Stimulated activated CD4-positive, alpha-beta T cell treated with anti-CD3 and anti-CD28 coated beads, TNF-alpha, amount 100 ng/mL, for 24 hours (primary cell): ENCODE measurements around the gene EPHB2.

Experiments
- DNase-seq, 3 experiments: peaks; one replicate each; pipeline ENCODE4 v3.0.0-alpha.2; 2020; ENCODE audit warnings: low read depth in 3 of 3

EPHB2 gene

DNA sequence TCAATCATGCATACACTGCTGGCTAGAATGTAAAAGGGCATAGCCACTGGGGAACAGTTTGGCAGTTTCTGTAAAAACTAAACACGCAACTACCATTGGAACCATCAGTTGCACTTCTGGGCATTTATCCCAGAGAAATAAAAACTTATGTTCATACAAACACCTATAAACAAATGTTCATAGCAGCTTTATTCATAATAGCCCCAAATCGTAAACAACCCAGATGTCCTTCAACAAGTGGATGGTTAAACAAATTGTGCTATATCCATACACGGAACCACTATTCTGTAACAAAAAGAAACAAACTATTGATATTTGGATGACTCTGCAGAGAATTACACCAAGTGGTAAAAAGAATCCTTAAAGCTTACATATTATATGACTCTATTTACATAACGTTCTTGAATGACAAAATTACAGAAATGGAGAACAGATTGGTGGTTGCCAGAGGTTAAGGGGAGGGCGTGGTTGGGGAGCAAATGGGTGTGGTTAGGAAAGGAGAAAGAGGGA is 239.2 kb downstream of the EPHB2 start:
- DNase-seq: no peak

DNA sequence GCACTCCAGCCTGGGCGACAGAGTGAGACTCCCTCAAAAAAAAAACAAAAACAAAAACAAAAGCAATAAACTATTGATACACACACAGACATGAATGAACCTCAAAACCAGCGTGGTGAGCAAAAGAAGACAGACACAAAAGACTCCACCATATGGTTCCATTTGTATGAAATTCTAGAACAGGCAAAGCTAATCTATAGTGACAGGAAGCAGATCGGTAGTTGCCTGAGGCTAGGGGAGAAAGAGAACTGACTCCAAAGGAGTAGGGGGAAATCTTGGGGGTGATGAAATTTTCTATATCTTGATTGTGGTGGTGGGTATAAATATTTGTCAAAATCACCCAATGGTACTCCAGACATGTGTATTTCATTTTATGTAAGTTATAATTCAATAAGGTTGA is 241.2 kb downstream of the EPHB2 start:
- no peak for DNase-seq

DNA sequence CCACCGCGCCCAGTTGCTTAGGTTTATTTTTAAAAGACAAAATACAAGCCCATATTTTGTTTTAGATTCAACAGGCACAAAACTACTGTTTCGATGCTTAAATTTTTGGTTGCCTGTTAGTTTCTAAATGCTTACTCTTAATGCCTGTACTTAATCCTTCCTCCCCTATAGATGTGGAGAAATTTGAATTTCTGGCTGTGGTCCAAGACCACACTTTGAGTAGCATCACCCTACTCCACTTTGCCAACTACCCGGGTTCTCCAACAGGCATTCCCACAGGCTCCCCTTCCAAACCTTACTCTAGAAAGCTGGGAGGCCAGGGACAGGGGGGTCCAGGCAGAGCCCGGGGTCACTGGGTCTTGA is 242.0 kb downstream of the EPHB2 start:
- DNase-seq: no peak

DNA sequence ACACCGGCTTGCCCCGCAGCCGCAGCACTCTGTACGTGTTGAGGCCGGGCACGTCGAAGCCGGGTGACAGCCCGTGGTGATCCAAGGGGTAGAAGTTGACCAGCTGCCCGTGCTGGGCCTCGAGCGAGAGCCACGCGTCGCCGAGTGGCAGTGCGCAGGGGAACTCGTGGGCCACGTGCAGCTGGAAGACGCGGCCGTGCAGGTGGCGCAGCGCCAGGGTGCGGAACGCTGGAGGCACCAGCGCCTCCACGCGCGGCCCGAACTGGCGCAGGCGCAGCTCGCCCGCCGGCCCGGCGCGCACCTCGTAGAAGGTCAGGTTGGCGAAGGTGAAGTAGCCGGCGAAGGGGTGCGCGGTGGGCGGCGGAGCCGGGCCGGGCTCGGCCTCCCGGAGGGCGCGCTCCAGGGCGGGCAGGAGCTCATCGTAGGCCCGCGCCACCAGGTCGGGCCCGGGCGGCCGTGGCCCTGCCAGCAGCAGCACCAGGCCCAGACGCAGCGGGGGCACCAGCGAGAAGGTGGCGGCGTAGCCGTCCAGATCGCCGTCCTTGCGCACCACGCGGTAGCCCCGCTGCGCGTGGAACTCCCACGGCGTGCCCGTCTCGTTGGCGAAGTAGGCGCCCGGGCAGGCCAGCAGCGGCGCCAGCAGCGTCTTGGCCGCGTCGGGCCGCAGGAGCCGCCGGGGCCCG is 242.6 kb downstream of the EPHB2 start:
- no peak for DNase-seq

DNA sequence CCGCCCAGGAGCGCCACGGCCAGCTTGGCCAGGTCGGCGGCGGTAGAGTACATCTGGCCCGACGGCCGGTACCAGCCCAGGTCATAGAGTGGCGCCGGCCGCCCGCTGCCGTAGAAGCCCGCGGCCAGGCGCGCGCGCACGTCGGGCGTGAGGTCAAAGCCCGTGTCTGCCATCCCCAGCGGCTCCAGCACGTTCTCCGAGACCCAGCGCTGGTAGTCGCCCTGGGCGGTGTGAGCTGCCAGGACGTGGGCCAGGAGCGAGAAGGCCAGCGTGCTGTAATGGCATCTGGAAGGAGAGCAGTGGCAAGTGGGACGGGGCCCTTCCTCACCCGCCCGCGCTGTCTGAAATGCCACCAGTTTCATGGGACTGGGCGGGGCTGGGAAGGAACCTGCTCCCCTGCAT is 243.1 kb downstream of the EPHB2 start:
- no peak for DNase-seq

DNA sequence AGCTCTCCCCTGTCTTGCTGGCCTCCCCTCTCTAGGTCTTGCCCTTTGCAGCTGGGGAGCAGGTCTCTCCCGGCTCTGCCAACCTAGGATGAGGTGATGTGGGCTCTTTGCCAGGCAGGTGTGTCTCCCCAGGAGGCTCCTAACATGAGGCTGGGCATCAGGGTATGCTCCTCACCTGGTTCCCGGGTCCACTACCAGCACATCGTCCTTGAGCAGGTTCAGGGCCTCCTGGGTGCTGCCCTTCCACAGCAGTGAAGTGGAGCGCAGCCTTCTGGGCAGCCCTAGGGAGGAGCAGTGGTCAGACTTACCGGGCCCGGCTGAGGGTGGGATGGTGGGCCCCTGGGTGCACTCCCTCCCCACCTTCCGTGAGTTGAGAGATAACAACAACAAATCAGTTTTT is 244.5 kb downstream of the EPHB2 start:
- DNase-seq: no peak

DNA sequence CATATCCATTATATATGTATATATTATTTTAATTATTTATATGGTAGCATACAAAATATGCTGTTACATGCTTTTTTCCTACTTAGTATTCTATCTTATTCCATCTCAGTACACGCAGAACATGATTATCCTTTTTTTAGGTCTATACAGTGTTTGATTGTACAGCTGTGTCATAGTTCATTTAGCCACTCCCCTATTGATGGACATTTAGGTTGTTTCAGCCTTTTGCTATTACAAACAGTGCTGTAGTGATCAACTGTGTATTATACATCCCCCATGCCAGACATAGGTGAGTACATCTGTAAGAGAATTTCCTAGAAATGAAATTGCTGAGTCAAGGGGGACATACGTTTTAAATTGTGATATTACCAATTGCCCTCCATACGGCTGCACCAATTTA is 246.4 kb downstream of the EPHB2 start:
- no peak for DNase-seq

DNA sequence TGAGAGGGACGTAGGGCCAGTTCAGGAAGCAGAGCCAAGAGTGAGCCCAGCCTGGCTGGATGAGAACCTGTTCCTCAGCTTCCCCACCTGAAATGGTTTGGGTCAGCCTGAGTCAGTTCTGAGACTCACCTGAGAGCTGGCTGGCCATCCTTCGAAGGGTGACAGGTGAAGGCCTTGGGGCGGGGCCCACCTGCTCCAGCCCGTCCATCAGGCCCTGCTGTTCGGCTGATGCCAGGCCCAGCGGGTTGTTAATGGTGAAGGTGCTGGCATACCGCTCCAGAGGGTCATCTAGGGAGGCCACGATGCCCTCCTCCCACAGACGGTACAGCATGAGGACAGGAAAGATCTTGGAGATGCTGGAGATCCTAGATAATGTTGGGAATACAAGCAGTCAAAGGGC is 247.9 kb downstream of the EPHB2 start:
- no peak for DNase-seq

DNA sequence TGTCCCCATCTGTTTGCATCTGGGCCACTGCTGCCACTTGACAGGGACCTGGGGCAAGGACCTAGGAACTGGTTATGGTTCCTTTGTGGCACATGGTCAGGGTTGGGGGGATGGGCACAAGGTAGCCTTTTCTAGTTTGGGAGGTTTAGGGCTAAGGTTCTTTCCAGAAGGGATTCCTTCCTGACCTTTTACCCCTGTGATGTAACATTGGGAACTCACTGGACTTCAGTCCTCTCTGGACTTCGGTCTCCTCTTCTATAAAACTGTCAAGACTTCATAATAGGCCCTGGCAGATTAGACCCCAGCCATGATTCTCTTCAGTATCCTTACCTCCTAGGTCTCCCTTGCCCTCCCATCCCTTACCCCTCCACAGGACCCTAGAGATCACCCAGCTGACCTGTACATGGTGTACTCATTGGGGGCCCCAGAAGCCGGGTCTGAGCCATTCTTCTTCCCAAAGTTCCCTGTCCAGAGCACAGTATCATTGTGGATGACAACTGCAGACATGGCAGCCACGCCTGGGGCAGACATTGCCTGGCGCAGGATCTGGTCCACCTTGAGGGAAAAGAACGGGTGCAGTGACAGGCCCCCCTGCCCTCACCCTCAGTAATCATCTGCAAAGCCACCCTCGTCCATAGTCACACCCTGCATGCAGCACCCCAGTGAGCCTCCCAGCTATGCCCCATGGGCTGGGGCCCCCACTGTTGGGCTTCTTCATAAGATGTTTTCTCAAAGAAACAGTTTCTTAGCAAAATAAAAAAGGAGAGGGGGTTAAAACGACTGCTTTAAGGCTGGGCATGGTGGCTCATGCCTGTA is 249.1 kb downstream of the EPHB2 start:
- no peak for DNase-seq

DNA sequence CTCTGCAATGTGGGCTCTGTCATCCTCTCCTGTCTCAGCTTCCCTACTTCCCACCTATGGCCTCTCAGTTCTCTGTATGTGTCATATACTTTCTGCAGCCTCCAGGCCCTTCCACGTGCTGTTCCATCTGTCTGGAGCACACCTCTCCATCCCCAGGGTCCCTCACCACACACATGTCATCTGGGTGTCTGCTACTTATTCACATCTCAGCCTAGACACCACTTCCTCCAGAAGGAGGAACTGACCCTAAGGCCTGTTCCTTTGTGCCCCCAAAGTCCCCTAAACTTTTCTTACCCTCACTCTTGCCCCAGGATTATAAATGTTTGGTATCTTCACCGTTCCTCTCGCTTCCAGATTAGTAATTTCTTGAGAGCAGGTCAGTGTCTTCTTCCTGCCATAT is 251.9 kb downstream of the EPHB2 start:
- no peak for DNase-seq

DNA sequence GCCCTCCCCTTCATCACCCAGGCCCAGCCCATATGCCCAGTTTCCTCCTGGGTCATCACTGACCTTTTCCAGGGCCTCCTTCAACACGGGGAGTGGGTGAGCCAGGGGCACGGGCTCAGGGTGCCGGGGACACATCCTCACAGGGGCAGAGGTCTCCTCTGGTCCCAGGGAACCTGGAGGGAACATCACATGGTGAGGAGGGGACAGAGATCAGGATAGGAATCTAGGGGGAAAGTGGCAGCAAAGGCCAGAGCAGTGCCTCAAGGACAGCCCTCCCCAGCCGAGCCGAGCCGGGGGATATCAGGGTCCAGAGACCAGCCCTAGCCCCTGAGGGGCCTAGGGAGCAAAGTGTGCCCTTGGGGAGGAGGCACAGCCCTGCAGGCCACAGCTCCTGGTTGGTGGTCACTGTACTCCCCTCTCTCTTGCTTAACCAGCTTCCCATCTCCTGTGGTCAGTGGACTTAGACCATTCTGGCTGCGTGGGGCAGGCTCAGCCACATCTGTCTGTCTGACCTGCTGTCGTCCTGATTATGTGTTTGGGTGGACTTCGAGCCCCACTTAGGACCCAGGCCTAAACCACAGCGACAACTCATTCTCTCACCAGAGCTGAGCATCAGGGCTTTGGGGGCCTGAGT is 252.5 kb downstream of the EPHB2 start:
- DNase-seq: no peak

DNA sequence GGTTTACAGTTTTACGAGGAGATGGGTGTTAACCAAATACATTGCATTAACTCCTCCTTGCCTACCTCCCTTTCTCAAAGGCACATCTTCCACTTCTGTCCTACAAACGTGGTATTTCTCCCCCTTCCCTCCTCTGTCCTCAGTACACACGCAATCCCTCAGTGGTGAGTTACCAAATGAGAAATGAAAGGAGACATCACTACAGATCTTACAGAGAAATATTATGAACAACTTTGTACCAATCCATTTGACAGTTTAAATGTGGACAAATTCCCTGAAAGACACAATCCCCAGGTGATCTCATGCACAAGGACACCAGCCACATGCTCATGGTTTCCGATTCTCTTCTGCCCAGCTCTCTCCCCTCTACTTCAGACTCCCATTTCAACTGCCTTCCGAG is 255.7 kb downstream of the EPHB2 start:
- DNase-seq: no peak

DNA sequence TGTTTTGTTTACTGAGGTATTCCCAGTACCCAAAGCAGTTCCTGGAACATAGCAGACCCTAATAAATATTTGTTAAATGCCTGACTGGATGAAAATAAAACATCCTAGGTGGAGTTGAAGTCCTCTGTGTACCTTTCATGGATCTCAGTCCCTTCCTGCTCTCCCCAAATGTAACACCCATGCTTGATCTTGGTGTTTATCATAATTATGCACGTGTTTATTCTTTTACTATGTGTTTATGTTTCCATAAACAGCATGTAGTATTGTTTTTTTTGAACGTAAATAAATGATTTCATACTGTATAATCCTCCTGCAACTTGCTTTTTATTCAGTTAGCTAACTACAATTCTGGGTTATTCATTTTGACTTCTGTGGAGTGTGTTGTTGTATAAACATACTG is 257.2 kb downstream of the EPHB2 start:
- DNase-seq: no peak

DNA sequence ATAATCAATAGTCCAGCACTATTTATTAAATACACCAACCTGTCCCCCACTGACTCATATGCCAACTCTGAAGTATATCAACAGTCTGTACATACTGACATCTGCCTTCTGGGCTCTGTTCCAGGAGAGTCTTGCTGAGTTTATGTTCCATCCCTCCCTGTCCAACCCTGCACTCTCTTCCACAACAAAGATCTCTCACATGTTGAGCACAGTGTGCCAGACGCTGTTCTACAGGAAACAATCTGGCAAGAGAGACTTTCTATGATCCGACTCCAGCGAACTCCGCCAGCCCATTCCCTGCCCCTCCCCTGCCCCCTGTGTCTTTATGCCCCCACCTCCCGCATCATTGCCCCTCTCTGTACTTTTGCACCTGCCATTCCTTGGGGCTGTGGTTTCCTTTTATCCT is 258.7 kb downstream of the EPHB2 start:
- no peak for DNase-seq

DNA sequence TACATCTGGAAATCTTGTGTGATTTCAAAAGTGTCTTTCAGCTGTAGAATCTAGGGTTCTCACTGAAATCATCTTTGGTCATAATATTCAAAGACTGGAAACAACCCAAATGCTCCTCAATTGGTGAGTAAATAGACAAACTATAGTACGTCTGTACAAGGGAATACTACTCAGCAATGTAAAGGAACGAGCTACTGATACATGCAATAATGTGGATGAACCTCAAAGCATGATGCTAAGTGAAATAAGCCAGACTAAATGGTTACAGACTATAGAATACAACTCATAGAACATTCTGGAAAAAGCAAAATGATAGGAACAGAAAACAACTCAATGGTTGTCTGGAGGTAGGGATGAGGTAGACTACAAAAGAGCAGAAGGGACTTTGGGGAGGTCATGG is 259.5 kb downstream of the EPHB2 start:
- DNase-seq: no peak
